HEK293T (cell line): ENCODE measurements around the gene ARAP1.

ENCODE experiments used
- CTCF ChIA-PET: fragments of 350-600 bp; formaldehyde crosslinking; extraction: SDS; loops from one replicate; lab custom pipeline; 2021; ENCODE audit warnings: antibody characterized with exemption, inconsistent platforms; lab: Yijun Ruan, JAX
- POLR2A ChIA-PET: fragments of 350-600 bp; formaldehyde crosslinking; extraction: SDS; loops from one replicate; lab custom pipeline; 2020; ENCODE audit warnings: antibody characterized with exemption, inconsistent platforms; lab: Yijun Ruan, JAX
- DNase-seq: peaks from one replicate; pipeline ENCODE4 v3.0.0; 2012; ENCODE audit warnings: mixed read lengths; ENCODE audit errors: extremely low spot score
- ARNT ChIP-seq: fragments of 450-650 bp; IDR thresholded peaks from 2 replicates; pipeline ENCODE4 v1.6.1; 2017; ENCODE audit warnings: mild to moderate bottlenecking
- BHLHE40 ChIP-seq: fragments of 450-650 bp; IDR thresholded peaks from 2 replicates; pipeline ENCODE4 v1.6.1; 2016; ENCODE audit warnings: mild to moderate bottlenecking, moderate library complexity, borderline replicate concordance
- CTBP1 ChIP-seq: fragments of 450-650 bp; IDR thresholded peaks from 2 replicates; pipeline ENCODE4 v1.6.1; 2016; ENCODE audit warnings: borderline replicate concordance
- ELF4 ChIP-seq: fragments of 450-650 bp; IDR thresholded peaks from 2 replicates; pipeline ENCODE4 v1.6.1; 2017; ENCODE audit warnings: antibody characterized with exemption
- FOXA1 ChIP-seq: fragments of 450-650 bp; IDR thresholded peaks from 2 replicates; pipeline ENCODE4 v1.6.1; 2016; ENCODE audit warnings: mild to moderate bottlenecking
- FOXK2 ChIP-seq: fragments of 450-650 bp; IDR thresholded peaks from 2 replicates; pipeline ENCODE4 v1.6.1; 2016; ENCODE audit warnings: mild to moderate bottlenecking
- FOXM1 ChIP-seq: fragments of 450-650 bp; IDR thresholded peaks from 2 replicates; pipeline ENCODE4 v1.6.1; 2017; ENCODE audit warnings: mild to moderate bottlenecking, borderline replicate concordance
- HDGF ChIP-seq: fragments of 450-650 bp; IDR thresholded peaks from 2 replicates; pipeline ENCODE4 v1.6.1; 2017; ENCODE audit warnings: antibody characterized with exemption, borderline replicate concordance
- L3MBTL2 ChIP-seq: fragments of 450-650 bp; conservative IDR thresholded peaks from 2 replicates; pipeline ENCODE4 v1.6.1; 2016; ENCODE audit warnings: mild to moderate bottlenecking
- LEF1 ChIP-seq: fragments of 450-650 bp; IDR thresholded peaks from 2 replicates; pipeline ENCODE4 v1.6.1; 2017; ENCODE audit warnings: mild to moderate bottlenecking, borderline replicate concordance
- NFRKB ChIP-seq: fragments of 450-650 bp; IDR thresholded peaks from 2 replicates; pipeline ENCODE4 v1.6.1; 2016; ENCODE audit warnings: mild to moderate bottlenecking, moderate library complexity
- SP1 ChIP-seq: fragments of 450-650 bp; IDR thresholded peaks from 2 replicates; pipeline ENCODE4 v1.6.1; 2017
- SUZ12 ChIP-seq: fragments of 450-650 bp; IDR thresholded peaks from 2 replicates; pipeline ENCODE4 v1.6.1; 2016; ENCODE audit warnings: mild to moderate bottlenecking
- TARDBP ChIP-seq: fragments of 450-650 bp; IDR thresholded peaks from 2 replicates; pipeline ENCODE4 v1.6.1; 2016
- ZNF384 ChIP-seq: fragments of 450-650 bp; IDR thresholded peaks from 2 replicates; pipeline ENCODE4 v1.6.1; 2016
- TF ChIP-seq, protein P1 (sequence below): fragments of 450-650 bp; IDR thresholded peaks from 2 replicates; pipeline ENCODE4 v1.6.1; 2016

Gene ARAP1

DNA sequence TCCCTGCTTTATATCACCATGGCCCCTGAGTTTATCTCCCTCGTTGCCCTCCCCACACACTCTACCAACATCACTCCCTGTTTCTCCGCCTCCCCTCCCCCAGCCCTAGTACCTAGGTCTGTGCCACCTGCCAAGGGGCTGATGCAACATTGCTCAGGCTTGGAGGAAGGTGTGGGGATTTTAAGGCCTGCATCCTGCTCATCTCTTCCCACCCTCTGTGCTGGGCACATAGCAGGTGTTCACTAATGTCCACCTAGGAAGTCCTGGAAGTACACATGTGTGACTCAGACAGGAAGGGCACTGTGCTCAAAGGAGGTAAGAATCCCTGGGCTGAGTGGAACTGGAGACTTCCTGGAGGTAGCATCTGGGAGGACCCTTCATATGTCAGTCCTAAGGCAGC, 115.0 kb downstream of the ARAP1 start:
- no peak for DNase-seq
- ChIA-PET CTCF (interaction anchor here (0.5 to 1.2 kb wide), 2 partner anchors 47 to 542 kb away, joined by 3 to 7 read pairs; no protein-coding TSS in a partner anchor), POLR2A (no interaction called here)
- TF ChIP-seq SP1 (no peak), NFRKB (no peak), BHLHE40 (no peak), ARNT (no peak), L3MBTL2 (no peak), LEF1 (no peak), SUZ12 (no peak), FOXM1 (no peak), CTBP1 (no peak), HDGF (no peak), FOXK2 (no peak), TARDBP (no peak), ZNF384 (no peak), FOXA1 (no peak)
- TF ChIP-seq, protein P1, sequence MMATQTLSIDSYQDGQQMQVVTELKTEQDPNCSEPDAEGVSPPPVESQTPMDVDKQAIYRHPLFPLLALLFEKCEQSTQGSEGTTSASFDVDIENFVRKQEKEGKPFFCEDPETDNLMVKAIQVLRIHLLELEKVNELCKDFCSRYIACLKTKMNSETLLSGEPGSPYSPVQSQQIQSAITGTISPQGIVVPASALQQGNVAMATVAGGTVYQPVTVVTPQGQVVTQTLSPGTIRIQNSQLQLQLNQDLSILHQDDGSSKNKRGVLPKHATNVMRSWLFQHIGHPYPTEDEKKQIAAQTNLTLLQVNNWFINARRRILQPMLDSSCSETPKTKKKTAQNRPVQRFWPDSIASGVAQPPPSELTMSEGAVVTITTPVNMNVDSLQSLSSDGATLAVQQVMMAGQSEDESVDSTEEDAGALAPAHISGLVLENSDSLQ, result no peak

GRCh38 chr11:72636376-72636775, 115.8 kb downstream of the ARAP1 start:
- POLR2A ChIA-PET, result interaction anchor here (1.0 kb wide), 1 partner anchor 11 kb away, joined by 3 read pairs; no protein-coding TSS in a partner anchor
- CTCF ChIA-PET, result interaction anchor here (1.0 to 2.0 kb wide), 3 partner anchors 46 to 165 kb away, joined by 3 to 8 read pairs (median 6); no protein-coding TSS in a partner anchor
- DNase-seq, result no peak
- TF ChIP-seq FOXA1 (no peak), TARDBP (no peak), SP1 (no peak), FOXK2 (no peak), BHLHE40 (no peak), FOXM1 (no peak), ELF4 (no peak), CTBP1 (no peak), L3MBTL2 (no peak), LEF1 (no peak)

DNA sequence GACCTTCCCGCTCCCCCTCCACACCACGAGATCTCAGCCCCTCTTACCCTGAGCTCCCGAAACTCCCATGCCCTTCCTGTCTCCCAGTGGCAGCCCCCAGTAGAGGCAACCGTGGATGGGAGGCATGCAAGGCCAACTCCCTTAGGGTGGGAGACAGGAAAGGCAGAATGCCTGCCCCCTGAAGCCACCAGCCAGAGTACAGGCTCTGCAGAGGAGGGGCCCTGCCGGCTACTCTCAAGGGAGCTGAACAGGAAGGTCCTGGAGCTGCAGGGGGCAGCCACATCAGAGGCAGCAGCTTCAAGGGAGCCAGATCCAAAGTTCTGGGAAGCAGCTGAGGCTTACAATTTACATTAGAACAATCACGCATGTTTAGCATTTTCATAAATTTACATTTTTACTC, 116.3 kb downstream of the ARAP1 start:
- TF ChIP-seq CTBP1 (no peak), LEF1 (no peak), ARNT (no peak), FOXM1 (no peak), ZNF384 (no peak), NFRKB (no peak), SP1 (no peak), SUZ12 (no peak), ELF4 (no peak), HDGF (no peak), L3MBTL2 (no peak), BHLHE40 (no peak), TARDBP (no peak)
- no peak for DNase-seq
- ChIA-PET CTCF (interaction anchor here (1.0 to 2.0 kb wide), 4 partner anchors 45 to 165 kb away, joined by 3 to 8 read pairs (median 4); no protein-coding TSS in a partner anchor), POLR2A (interaction anchor here (0.9 to 1.0 kb wide), 2 partner anchors 11 to 46 kb away, joined by 3 read pairs; no protein-coding TSS in a partner anchor)

DNA sequence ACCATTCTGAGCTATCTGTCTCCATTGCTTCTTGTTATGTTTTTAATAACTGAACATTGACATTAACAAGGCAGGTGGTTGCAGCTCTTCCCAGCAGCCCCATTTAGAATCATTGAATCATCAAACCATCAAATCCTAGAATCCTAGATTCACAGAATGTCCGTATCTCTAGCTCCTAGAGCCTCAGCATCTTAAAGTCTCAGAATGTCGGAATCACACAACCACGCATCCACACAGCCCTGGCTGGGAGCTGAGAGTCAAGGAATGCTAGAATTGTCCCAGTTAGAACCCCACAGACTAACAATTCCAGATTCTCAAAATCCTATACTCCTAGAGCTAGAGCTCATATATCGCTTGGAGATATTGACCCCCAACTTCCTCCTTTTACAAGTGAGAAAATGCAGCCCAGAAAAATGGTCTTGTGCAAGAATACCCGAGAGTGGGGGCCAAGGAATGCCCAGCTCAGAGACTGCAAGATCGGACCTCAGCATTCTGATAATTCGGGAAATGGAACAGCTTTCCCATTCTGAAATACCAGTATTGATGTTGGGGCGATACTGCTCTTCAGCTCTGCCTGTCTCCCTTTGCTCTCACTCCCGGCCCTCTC, 116.8 kb downstream of the ARAP1 start:
- TF ChIP-seq, protein P1, result no peak
- TF ChIP-seq SUZ12 (no peak), BHLHE40 (no peak), ARNT (no peak), L3MBTL2 (no peak), FOXK2 (no peak), ELF4 (no peak), FOXM1 (no peak), TARDBP (no peak), NFRKB (no peak), HDGF (no peak), ZNF384 (no peak), LEF1 (no peak)
- ChIA-PET POLR2A (interaction anchor here (0.9 kb wide), 1 partner anchor 45 kb away, joined by 3 read pairs; no protein-coding TSS in a partner anchor), CTCF (interaction anchor here (0.6 to 2.0 kb wide), 5 partner anchors 45 to 164 kb away, joined by 3 to 8 read pairs (median 3); no protein-coding TSS in a partner anchor)
- DNase-seq, result no peak
